Neuronal stem cell (in vitro differentiated cells): Measurements from ENCODE around the gene SLC17A2.

Source experiments
- DNase-seq: peaks from one replicate; pipeline ENCODE4 v3.0.0-alpha.2; 2013; ENCODE audit warnings: low spot score
- H2AFZ ChIP-seq: one replicate; pipeline ENCODE4 v1.6.1; 2013; ENCODE audit warnings: mild to moderate bottlenecking, low read length, inconsistent platforms
- H2AK5ac ChIP-seq: 2 replicates; pipeline ENCODE4 v1.6.1; 2013; ENCODE audit warnings: low read depth, mild to moderate bottlenecking, inconsistent platforms, low read length, moderate library complexity, mixed read lengths
- H2BK120ac ChIP-seq: 2 replicates; pipeline ENCODE4 v1.6.1; 2013; ENCODE audit warnings: low read depth, mild to moderate bottlenecking, inconsistent platforms, low read length, moderate library complexity, mixed read lengths
- H2BK12ac ChIP-seq: one replicate; pipeline ENCODE4 v1.6.1; 2013; ENCODE audit warnings: low read length, inconsistent platforms
- H2BK15ac ChIP-seq: 2 replicates; pipeline ENCODE4 v1.6.1; 2013; ENCODE audit warnings: mild to moderate bottlenecking, low read length, inconsistent platforms, mixed read lengths
- H2BK5ac ChIP-seq: one replicate; pipeline ENCODE4 v1.6.1; 2013; ENCODE audit warnings: inconsistent platforms, mild to moderate bottlenecking, low read length, moderate library complexity
- H3K14ac ChIP-seq: one replicate; pipeline ENCODE4 v1.6.1; 2013; ENCODE audit warnings: low read length, inconsistent platforms
- H3K18ac ChIP-seq: 2 replicates; pipeline ENCODE4 v1.6.1; 2013; ENCODE audit warnings: low read length, inconsistent platforms
- H3K23ac ChIP-seq: 2 replicates; pipeline ENCODE4 v1.6.1; 2013; ENCODE audit warnings: low read depth, mild to moderate bottlenecking, mixed read lengths, low read length, inconsistent platforms; ENCODE audit not compliant: poor library complexity
- H3K27ac ChIP-seq: replicated peaks from 3 replicates; pipeline ENCODE4 v1.5.1; 2013; ENCODE audit warnings: low read length, inconsistent platforms
- H3K27me3 ChIP-seq, 3 experiments: 2 replicates each; pipeline ENCODE4 v1.6.1; 2013; ENCODE audit warnings: low read length in 3 of 3, mild to moderate bottlenecking in 2 of 3, inconsistent platforms in 1 of 3, low read depth in 1 of 3, mixed read lengths in 1 of 3, moderate library complexity in 1 of 3; ENCODE audit not compliant: control insufficient read depth in 3 of 3, insufficient read depth in 3 of 3
- H3K36me3 ChIP-seq, 2 donors: replicated peaks in 1 of 2; 2 replicates each; pipeline ENCODE4 v1.6.1; 2013; ENCODE audit warnings: low read length in 2 of 2; ENCODE audit not compliant: control insufficient read depth in 2 of 2, insufficient read depth in 2 of 2
- H3K4ac ChIP-seq: 2 replicates; pipeline ENCODE4 v1.6.1; 2013; ENCODE audit warnings: inconsistent platforms, mild to moderate bottlenecking, low read length, moderate library complexity
- H3K4me1 ChIP-seq, 2 donors: 1 replicate in 1 of 2; 2 replicates in 1 of 2; pipeline ENCODE4 v1.6.1; 2013; ENCODE audit warnings: low read length in 2 of 2, low read depth in 1 of 2; ENCODE audit not compliant: control insufficient read depth in 2 of 2, insufficient read depth in 1 of 2
- H3K4me2 ChIP-seq: one replicate; pipeline ENCODE4 v1.6.1; 2013; ENCODE audit warnings: mild to moderate bottlenecking, low read length, inconsistent platforms; ENCODE audit not compliant: insufficient read depth, poor library complexity, severe bottlenecking
- H3K4me3 ChIP-seq, 2 donors: 2 replicates each; pipeline ENCODE4 v1.5.1; 2013; ENCODE audit warnings: low read length in 2 of 2, mild to moderate bottlenecking in 2 of 2, inconsistent platforms in 1 of 2, moderate library complexity in 1 of 2
- H3K79me1 ChIP-seq: one replicate; pipeline ENCODE4 v1.6.1; 2013; ENCODE audit warnings: low read depth, mild to moderate bottlenecking, inconsistent platforms, low read length, moderate library complexity
- H3K9ac ChIP-seq: one replicate; pipeline ENCODE4 v1.6.1; 2013; ENCODE audit warnings: mild to moderate bottlenecking, low read depth, low read length, inconsistent platforms; ENCODE audit not compliant: poor library complexity
- H3K9me3 ChIP-seq, 2 donors: replicated peaks in 1 of 2; 2 replicates each; pipeline versions ENCODE3 to v1.6.1; 2013; ENCODE audit warnings: low read length in 2 of 2, mild to moderate bottlenecking in 2 of 2, inconsistent platforms in 1 of 2, low read depth in 1 of 2, mixed read lengths in 1 of 2, moderate library complexity in 1 of 2; ENCODE audit not compliant: control insufficient read depth in 2 of 2, insufficient read depth in 1 of 2
- H4K8ac ChIP-seq: one replicate; pipeline ENCODE4 v1.6.1; 2013; ENCODE audit warnings: low read depth, mild to moderate bottlenecking, inconsistent platforms, low read length, moderate library complexity
- H4K91ac ChIP-seq: one replicate; pipeline ENCODE4 v1.6.1; 2013; ENCODE audit warnings: low read length, low read depth, mild to moderate bottlenecking, inconsistent platforms; ENCODE audit not compliant: poor library complexity
- WGBS, 2 donors: extraction: QIAGEN DNeasy Blood & Tissue Kit; methylation state at CpG; one replicate each; pipeline ENCODE4 v1.1.7; 2013; ENCODE audit warnings: missing lambda C conversion rate in 2 of 2, mixed read lengths in 1 of 2; ENCODE audit not compliant: insufficient read length in 2 of 2, insufficient replicate concordance in 1 of 2; ENCODE audit errors: extremely low coverage in 2 of 2; 5-methylcytosine and 5-hydroxymethylcytosine counted together

SLC17A2 gene

DNA sequence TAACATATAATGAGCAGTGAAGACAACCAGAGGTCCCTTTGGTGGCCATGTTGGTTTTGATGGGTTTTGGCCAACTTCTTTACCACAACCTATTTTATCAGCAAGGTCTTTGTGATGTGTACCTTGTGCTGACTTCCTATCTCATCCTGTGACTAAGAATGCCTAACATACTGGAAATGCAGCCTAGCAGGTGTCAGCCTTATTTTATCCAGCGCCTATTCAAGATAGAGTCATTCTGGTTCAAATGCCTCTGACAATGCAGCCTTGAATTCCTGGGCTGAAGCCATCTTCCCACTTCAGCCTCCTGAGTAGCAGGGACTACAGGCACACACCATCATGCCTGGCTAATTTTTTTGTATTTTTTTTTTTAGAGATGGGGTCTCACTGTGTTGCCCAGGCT is 24.3 kb upstream of the SLC17A2 start:
- Histone ChIP-seq H3K9ac (no peak overlapping the region), H4K8ac (no peak overlapping the region), H2AK5ac (no peak overlapping the region), H3K27me3 (no peaks in the 10 kb centered on the region), H3K23ac (no peak overlapping the region), H3K9me3 (peaks cover 5 to 8% of the 10 kb centered on the region in 2 donors), H3K79me1 (no peaks in the 10 kb centered on the region), H2BK120ac (no peak overlapping the region), H3K4me2 (no peak overlapping the region), H3K4me3 (no peak overlapping the region), H4K91ac (no peak overlapping the region), H3K4me1 (no peaks in the 10 kb centered on the region), H2AFZ (no peak overlapping the region), H3K14ac (no peak overlapping the region), H2BK15ac (no peak overlapping the region), H3K18ac (no peak overlapping the region), H2BK5ac (no peak overlapping the region), H3K4ac (no peak overlapping the region), H3K36me3 (no peaks in the 10 kb centered on the region), H2BK12ac (no peak overlapping the region), H3K27ac (no peak overlapping the region)
- no CpG with 5 or more reads among the region's 1 CpG for WGBS, 2 donors
- DNase-seq: no peak

DNA sequence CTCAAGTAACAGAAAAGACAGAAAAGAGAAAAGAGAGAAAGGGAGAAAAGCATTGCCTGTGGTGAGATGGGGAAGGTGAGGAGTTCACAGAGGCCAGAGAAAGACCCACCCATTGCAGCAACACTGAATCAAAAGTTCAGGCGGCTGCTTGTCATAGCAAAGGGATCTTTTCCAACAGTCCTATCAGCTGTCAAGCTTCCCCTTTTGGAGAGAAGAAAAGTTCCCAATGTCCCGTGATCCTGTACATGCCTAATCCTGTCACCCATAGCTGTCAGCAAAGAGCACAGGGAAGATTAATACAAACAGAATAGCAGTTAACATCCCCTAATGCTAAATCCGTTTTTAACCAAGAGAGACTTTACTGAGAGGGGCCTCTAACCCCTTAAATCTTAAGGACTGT is 23.2 kb upstream of the SLC17A2 start:
- no peak overlapping the region for H3K9ac ChIP-seq
- no peak overlapping the region for H2AK5ac ChIP-seq
- no peak overlapping the region for H3K4ac ChIP-seq
- H3K79me1 ChIP-seq: no peaks in the 10 kb centered on the region
- H3K36me3 ChIP-seq: no peaks in the 10 kb centered on the region
- WGBS, 2 donors: no CpG with 5 or more reads among the region's 3 CpGs
- H3K14ac ChIP-seq: no peak overlapping the region
- H3K9me3 ChIP-seq: peaks cover 0 to 2% of the 10 kb centered on the region in 2 donors
- H2AFZ ChIP-seq: no peak overlapping the region
- no peak overlapping the region for H2BK5ac ChIP-seq
- H4K8ac ChIP-seq: no peak overlapping the region
- no peak overlapping the region for H2BK15ac ChIP-seq
- H3K27ac ChIP-seq: no peak overlapping the region
- H3K23ac ChIP-seq: no peak overlapping the region
- no peak for DNase-seq
- H2BK120ac ChIP-seq: no peak overlapping the region
- no peak overlapping the region for H2BK12ac ChIP-seq
- no peak overlapping the region for H3K18ac ChIP-seq
- no peaks in the 10 kb centered on the region for H3K27me3 ChIP-seq
- no peaks in the 10 kb centered on the region for H3K4me1 ChIP-seq
- H3K4me3 ChIP-seq: no peak overlapping the region
- H3K4me2 ChIP-seq: no peak overlapping the region
- H4K91ac ChIP-seq: no peak overlapping the region

DNA sequence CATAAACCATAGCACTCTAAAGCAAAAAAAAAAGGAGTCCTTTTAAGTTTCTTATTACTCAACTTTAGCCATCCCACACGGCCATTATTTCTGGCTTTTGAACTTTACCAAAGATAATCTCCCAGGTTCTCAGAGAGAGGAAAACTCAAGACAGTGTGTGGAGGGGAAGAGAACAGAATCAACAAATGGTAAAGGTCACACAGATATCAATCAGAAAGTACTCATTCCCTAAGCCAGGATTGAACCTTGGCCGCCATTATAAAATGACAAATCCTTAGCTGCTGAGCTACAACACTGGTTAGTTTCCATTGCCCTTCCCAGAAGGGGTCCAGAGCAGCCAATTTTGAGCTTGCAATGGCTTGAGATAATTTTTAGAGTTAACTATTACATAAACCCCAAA is 22.0 kb upstream of the SLC17A2 start:
- H2AFZ ChIP-seq: no peak overlapping the region
- no peak overlapping the region for H4K91ac ChIP-seq
- no peak overlapping the region for H2BK120ac ChIP-seq
- H2BK12ac ChIP-seq: no peak overlapping the region
- H4K8ac ChIP-seq: no peak overlapping the region
- no CpG with 5 or more reads among the region's 2 CpGs for WGBS, 2 donors
- H3K27ac ChIP-seq: no peak overlapping the region
- H3K36me3 ChIP-seq: no peaks in the 10 kb centered on the region
- H2AK5ac ChIP-seq: no peak overlapping the region
- H3K4me3 ChIP-seq: no peak overlapping the region
- H3K4me2 ChIP-seq: no peak overlapping the region
- no peak overlapping the region for H3K18ac ChIP-seq
- no peak overlapping the region for H3K23ac ChIP-seq
- DNase-seq: no peak
- H3K79me1 ChIP-seq: no peaks in the 10 kb centered on the region
- H2BK5ac ChIP-seq: no peak overlapping the region
- H3K14ac ChIP-seq: no peak overlapping the region
- H3K4ac ChIP-seq: no peak overlapping the region
- H3K27me3 ChIP-seq: no peaks in the 10 kb centered on the region
- H3K4me1 ChIP-seq: no peaks in the 10 kb centered on the region
- no peak overlapping the region for H2BK15ac ChIP-seq
- H3K9ac ChIP-seq: no peak overlapping the region
- no peaks in the 10 kb centered on the region for H3K9me3 ChIP-seq

- WGBS, 2 donors: no CpG with 5 or more reads among the region's 7 CpGs
- Histone ChIP-seq H3K36me3 (no peaks in the 10 kb centered on the region), H3K27ac (no peak overlapping the region), H2AK5ac (no peak overlapping the region), H4K8ac (no peak overlapping the region), H3K4me1 (no peaks in the 10 kb centered on the region), H2BK5ac (no peak overlapping the region), H2BK120ac (no peak overlapping the region), H4K91ac (no peak overlapping the region), H3K9me3 (no peaks in the 10 kb centered on the region), H3K18ac (no peak overlapping the region), H2AFZ (no peak overlapping the region), H3K4me3 (no peak overlapping the region), H3K27me3 (no peaks in the 10 kb centered on the region), H3K79me1 (no peaks in the 10 kb centered on the region), H3K14ac (no peak overlapping the region), H3K23ac (no peak overlapping the region), H3K4ac (no peak overlapping the region), H2BK15ac (no peak overlapping the region), H3K9ac (no peak overlapping the region), H3K4me2 (no peak overlapping the region), H2BK12ac (no peak overlapping the region)
- no peak for DNase-seq
Measured at GRCh38 chr6:25951296-25952032, 21.0 kb upstream of the SLC17A2 start.
